GM18517 (cell line): ENCODE results near the gene KIF2C.

Experiments
- ATAC-seq: cut with Tn5 transposase; IDR thresholded peaks from one replicate; pipeline ENCODE4 v1.9.1; 2021; ENCODE audit warnings: mild to moderate bottlenecking, moderate library complexity; ENCODE audit not compliant: unreplicated experiment

Gene KIF2C

GRCh38 chr1:44775078-44775929 lies 35.7 kb downstream of the KIF2C start, which contains the start of gene RPS8:
RPS8 (plus strand) TSS chr1:44775540; CDS start chr1:44775597, 57 bp downstream.
- peak; percentile 83 for ATAC-seq

- peak; percentile 10 for ATAC-seq
These were observed 36.5 kb downstream of the KIF2C start for GRCh38 chr1:44775930-44776729.

DNA sequence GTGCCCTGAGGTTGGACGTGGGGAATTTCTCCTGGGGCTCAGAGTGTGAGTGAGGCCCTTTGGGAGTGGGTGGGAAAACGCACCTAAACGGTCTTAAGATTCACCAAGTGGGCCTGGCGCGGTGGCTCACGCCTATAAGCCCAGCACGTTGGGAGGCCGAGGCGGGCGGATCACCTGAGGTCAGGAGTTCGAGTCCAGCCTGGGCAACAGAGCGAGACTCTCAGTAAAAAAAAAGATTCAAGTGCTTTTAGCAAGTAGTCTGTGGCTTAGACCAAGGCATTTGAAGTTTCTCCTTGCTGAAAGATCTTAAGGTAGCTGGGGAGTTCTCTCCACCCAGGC lies 37.1 kb downstream of the KIF2C start:
- ATAC-seq = no peak

- no peak for ATAC-seq
These were observed 37.9 kb downstream of the KIF2C start for GRCh38 chr1:44777547-44777946.

DNA sequence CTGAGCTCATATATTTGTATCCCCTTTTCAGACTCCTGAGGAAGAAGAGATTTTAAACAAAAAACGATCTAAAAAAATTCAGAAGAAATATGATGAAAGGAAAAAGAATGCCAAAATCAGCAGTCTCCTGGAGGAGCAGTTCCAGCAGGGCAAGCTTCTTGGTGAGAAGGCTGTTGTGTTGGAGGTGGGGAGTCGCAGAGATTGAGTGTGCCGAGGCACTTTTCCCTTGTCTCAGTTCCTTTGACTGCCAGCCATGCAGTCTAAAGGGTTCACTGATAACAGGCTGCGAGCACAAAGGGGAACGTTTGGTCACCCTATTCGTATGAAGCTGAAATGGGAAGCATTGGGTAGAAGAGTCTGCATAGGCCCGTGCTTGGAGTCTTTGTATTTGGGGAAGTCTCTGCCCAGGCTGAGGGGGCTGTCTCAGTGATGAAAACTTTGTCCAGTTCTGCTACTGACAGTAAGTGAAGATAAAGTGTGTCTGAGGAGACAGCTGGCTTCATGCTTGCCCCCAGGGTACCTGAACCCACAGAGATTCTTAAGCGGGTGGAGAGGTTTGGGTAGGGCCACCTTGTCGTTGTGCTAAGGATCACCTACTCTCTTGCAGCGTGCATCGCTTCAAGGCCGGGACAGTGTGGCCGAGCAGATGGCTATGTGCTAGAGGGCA lies 38.5 kb downstream of the KIF2C start:
- no peak for ATAC-seq

GRCh38 chr1:44778705-44779576 lies 39.3 kb downstream of the KIF2C start:
- ATAC-seq = no peak

- no peak for ATAC-seq
These were observed 41.0 kb downstream of the KIF2C start for GRCh38 chr1:44780583-44781121.

DNA sequence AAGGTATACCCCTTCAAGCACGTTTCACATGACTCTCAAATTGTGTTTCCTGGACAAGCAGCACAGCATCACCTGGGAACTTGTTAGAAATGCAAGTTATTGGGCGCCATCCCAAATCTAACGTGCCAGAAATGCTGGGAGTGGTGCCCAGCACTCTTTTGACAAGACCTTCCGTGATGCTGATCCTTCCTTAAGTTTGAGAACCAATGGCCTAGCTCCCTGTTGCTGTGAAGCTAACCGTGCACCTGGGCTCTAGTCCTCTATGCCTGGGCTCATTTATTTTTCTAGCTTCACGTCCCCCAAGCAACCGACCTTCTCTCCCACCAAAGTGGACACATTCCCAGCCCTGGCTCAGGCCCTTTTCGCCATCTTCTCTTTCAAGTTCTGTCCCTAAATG lies 44.1 kb downstream of the KIF2C start:
- no peak for ATAC-seq

DNA sequence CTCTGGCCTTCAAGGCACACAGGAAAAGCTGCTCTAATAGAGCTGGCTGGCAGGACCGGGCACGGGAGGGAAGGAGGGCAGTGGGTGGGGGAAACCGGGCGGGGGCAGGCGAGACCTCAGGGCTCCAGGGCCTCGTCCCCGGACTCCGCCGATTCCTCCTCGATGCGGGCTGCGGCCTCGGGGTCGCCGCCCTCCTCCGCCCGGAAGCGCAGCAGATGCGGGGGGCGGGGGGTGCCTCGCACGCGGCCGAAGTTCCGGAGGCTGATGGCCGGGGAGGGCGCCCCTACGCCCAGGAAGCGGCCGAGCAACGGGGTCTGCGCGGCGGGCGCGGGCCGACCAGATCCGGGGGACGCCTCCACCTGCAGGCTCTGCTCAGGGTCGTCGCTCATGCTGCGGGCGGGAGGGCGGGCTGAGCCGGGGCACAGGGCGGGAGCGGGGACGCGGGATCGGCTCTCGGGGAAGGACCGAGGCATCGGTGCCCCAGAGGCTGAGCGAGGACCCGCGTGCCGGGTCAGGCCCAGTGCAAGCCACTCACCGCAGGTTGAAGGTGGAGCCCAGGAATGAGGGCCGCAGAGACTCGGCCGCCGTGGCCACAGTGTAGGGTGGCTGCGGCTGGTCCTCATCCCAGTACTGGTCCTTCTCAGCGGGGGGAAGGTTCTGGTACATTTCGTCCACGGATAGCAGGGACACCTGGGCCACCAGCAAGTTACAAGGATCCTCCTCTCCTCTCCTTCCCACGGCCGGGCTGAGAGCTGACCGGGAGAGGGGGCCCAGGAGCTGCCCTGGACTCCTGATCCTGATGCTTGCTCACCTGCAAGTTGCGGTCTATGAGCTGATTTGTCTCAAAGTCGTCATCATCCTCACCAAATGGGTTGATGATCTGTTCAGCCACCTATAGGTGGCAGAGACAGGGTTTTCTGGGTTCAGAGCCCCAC lies 44.7 kb downstream of the KIF2C start:
- no peak for ATAC-seq

DNA sequence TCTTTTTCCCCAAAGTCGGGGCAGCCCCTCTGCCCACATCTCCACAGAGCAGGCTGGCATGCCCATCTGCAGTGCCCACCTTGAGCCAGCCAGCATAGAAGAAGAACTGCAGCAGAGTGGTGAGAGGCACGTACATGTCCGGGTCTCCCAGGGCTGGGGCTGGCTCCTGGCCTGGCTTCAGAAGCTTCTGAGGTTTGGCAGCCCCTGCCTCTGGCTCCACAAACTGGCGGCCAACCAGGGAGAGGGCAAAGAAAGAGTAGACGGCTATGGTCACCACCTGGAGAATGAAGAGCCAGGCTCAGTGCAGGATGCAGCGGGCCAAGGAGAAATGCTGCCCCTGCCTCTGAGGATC lies 45.4 kb downstream of the KIF2C start:
- ATAC-seq = no peak

GRCh38 chr1:44785501-44786137 lies 46.0 kb downstream of the KIF2C start:
- ATAC-seq = no peak

GRCh38 chr1:44786138-44786840 lies 46.7 kb downstream of the KIF2C start:
- ATAC-seq = peak; percentile 43

DNA sequence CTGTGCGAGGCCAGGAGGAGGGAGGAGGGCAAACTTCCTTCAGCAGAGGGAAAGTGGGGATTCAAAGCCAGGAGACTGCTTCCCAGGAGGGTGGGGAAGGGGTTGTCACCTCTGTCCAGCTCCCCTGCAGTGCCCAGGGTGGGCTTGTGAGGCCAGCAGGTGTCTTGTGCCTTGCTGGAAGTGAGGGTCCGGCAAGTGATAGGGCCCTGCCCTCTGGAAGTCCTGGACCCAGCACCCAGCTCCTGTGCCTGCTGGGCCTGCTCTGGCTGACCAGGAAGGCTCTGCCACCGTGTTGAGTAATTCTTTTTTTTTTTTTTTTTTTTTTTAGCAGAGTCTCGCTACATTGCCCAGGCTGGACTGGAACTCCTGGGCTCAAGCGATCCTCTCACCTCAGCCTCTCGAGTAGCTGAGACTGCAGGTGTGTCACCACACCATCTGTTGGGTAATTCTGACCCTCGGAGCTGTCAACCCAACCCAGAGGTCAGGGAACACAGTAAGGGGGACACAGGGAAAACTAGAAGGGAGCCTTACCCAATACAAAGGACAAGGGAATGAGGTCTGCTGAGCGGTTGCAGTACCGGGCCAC lies 47.3 kb downstream of the KIF2C start:
- no peak for ATAC-seq

- ATAC-seq = no peak
These were observed 47.9 kb downstream of the KIF2C start for GRCh38 chr1:44787506-44787905.

DNA sequence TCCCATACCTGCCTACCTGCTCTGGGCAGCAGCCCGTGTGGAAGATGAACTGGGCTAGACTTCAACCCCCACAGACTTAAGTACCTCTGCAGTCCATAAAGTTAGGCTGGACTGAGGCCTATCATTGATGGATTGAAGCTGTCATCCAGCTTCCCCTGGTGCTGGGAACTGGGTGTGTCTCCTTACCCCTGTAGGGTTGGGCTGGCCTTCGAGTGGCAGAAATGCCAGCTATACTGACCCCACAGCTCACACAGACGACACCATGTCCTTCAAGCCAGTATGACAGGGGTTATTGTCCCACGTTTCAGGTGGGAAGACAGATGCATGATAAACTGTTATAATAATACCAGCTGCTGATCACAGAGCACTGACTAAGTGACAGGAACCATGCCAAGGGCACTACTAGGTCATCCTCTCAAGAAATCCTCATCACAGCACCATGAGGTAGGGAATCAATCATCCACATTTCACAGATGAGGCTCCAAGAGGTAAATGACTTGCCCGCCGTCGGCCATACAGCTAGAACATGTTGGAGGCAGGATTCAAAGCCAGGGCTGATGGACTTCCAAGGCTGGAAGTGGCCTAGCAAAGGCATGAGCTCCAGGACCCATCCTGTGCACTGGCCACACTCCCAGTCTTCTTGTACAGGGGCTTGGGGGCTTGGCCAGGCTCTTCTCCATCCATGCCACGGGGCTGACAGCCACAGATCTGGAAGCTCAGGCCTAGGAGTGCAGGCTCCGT lies 48.7 kb downstream of the KIF2C start, which contains the start of gene BEST4:
Gene BEST4, minus strand, starts transcription at position 51 of the 741 bp plus-strand sequence. CDS start 465 bp downstream, outside the sequence.
- no peak for ATAC-seq

- no peak for ATAC-seq
These were observed 51.5 kb downstream of the KIF2C start for GRCh38 chr1:44790968-44791801.
